Colonic mucosa (tissue), 4 donors: ENCODE results near the gene VAPA. TPM values are rescaled to one million over a fixed set of nuclear protein-coding genes. Genes with fewer than 3 reads are reported as not detected.
"Not testable (repeated sequence)": the region's sequence is repeated elsewhere in the genome, so short reads cannot be mapped to it uniquely, and the experiment has no call there.

Source experiments
- DNase-seq: peaks from one replicate; pipeline ENCODE4 v3.0.0-alpha.2; 2020
- H3K27ac ChIP-seq: fragments of 200-600 bp; one replicate; pipeline ENCODE4 v1.8.0; 2021
- H3K27me3 ChIP-seq: fragments of 200-600 bp; one replicate; pipeline ENCODE4 v1.8.0; 2021
- H3K36me3 ChIP-seq: fragments of 200-600 bp; one replicate; pipeline ENCODE4 v1.8.0; 2021
- H3K4me1 ChIP-seq: fragments of 200-600 bp; one replicate; pipeline ENCODE4 v1.8.0; 2021; ENCODE audit warnings: mild to moderate bottlenecking
- H3K4me3 ChIP-seq: fragments of 200-600 bp; one replicate; pipeline ENCODE4 v1.8.0; 2021
- H3K9ac ChIP-seq, 2 donors: one replicate each; pipeline ENCODE4 v1.7.0; 2013; ENCODE audit warnings: control low read depth in 2 of 2, low read depth in 2 of 2, low read length in 2 of 2
- H3K9me3 ChIP-seq: fragments of 200-600 bp; one replicate; pipeline ENCODE4 v1.8.0; 2021
- CTCF ChIP-seq: fragments of 200-600 bp; IDR thresholded peaks from one replicate; pipeline ENCODE4 v1.8.0; 2022; ENCODE audit warnings: antibody characterized with exemption, mild to moderate bottlenecking
- intact Hi-C: fragments of 100-400 bp; cut with DNase I; formaldehyde crosslinking; loops from one replicate; pipeline ENCODE4 v1.14.1; 2022
- total RNA-seq, 2 donors: library from RNA; stranded (reverse); fragmentation: NEBNext Ultra II Directional in 1 of 2; extraction: Animal tissue kit (Norgen Biotek cat#: 25700) in 1 of 2; gene quantifications; one replicate each; pipeline ENCODE4 v1.2.1, GENCODE V29; 2021
- donor health status: healthy.
- donor health status: DM: no; HTN: no; CAD: no.
- donor health status: DM: no; HTN: no; CAD: no.

VAPA gene
- total RNA-seq, 2 donors from 2014 or later = 224 to 295 TPM

GRCh38 chr18:9890196-9890595 lies 23.6 kb upstream of the VAPA start:
- no peak overlapping the region for H3K4me3 ChIP-seq
- no peaks in the 10 kb centered on the region for H3K9me3 ChIP-seq
- no peaks in the 10 kb centered on the region for H3K27me3 ChIP-seq
- no peak overlapping the region for H3K27ac ChIP-seq
- H3K36me3 ChIP-seq = no peaks in the 10 kb centered on the region
- intact Hi-C loops = no loop called here
- H3K4me1 ChIP-seq = no peaks in the 10 kb centered on the region
- no peak for DNase-seq
- H3K9ac ChIP-seq = no peak overlapping the region
- TF ChIP-seq CTCF = no peak

- Histone ChIP-seq H3K27ac (no peak overlapping the region), H3K36me3 (no peaks in the 10 kb centered on the region), H3K9me3 (no peaks in the 10 kb centered on the region), H3K4me3 (no peak overlapping the region), H3K4me1 (no peaks in the 10 kb centered on the region), H3K9ac (no peak overlapping the region), H3K27me3 (no peaks in the 10 kb centered on the region)
- DNase-seq = no peak
- TF ChIP-seq CTCF = no peak
- intact Hi-C loops = no loop called here
These were observed 22.9 kb upstream of the VAPA start for GRCh38 chr18:9890957-9891356.

GRCh38 chr18:9891515-9891914 lies 22.3 kb upstream of the VAPA start:
- H3K9me3 ChIP-seq, H3K4me3 ChIP-seq, H3K36me3 ChIP-seq, H3K27ac ChIP-seq, intact Hi-C loops, H3K9ac ChIP-seq, H3K4me1 ChIP-seq, DNase-seq, H3K27me3 ChIP-seq: not testable (repeated sequence)

- no peaks in the 10 kb centered on the region for H3K4me1 ChIP-seq
- H3K27ac ChIP-seq = no peak overlapping the region
- intact Hi-C loops = no loop called here
- no peaks in the 10 kb centered on the region for H3K9me3 ChIP-seq
- H3K9ac ChIP-seq = no peak overlapping the region
- H3K36me3 ChIP-seq = no peaks in the 10 kb centered on the region
- H3K4me3 ChIP-seq = no peak overlapping the region
- TF ChIP-seq CTCF = no peak
- H3K27me3 ChIP-seq = no peaks in the 10 kb centered on the region
- no peak for DNase-seq
These were observed 19.3 kb upstream of the VAPA start for GRCh38 chr18:9894454-9895068.

- H3K9me3 ChIP-seq = no peaks in the 10 kb centered on the region
- H3K4me3 ChIP-seq = no peak overlapping the region
- no peaks in the 10 kb centered on the region for H3K36me3 ChIP-seq
- TF ChIP-seq CTCF = no peak
- no peaks in the 10 kb centered on the region for H3K27me3 ChIP-seq
- H3K4me1 ChIP-seq = no peaks in the 10 kb centered on the region
- intact Hi-C loops = no loop called here
- no peak overlapping the region for H3K9ac ChIP-seq
- no peak for DNase-seq
- H3K27ac ChIP-seq = no peak overlapping the region
These were observed 16.7 kb upstream of the VAPA start for GRCh38 chr18:9897129-9897528.

- H3K9me3 ChIP-seq, intact Hi-C loops, DNase-seq, H3K27me3 ChIP-seq, H3K4me1 ChIP-seq, H3K27ac ChIP-seq, H3K36me3 ChIP-seq, H3K4me3 ChIP-seq, H3K9ac ChIP-seq: not testable (repeated sequence)
These were observed 16.0 kb upstream of the VAPA start for GRCh38 chr18:9897787-9898291.
